H1 (cell line): Measurements from ENCODE around the gene ANKRD11. TPM values are rescaled to one million over a fixed set of nuclear protein-coding genes. Genes with fewer than 3 reads are reported as not detected.

Experiments used
- CTCF ChIA-PET: fragments of 300-600 bp; sonication (Branson Sonifier 250); formaldehyde crosslinking; loops from one replicate; lab custom pipeline; 2021; ENCODE audit not compliant: partially characterized antibody; lab: Charles Lee
- POLR2A ChIA-PET: fragments of 300-600 bp; sonication (Branson Sonifier 250); formaldehyde crosslinking; loops from one replicate; lab custom pipeline; 2021; ENCODE audit warnings: inconsistent platforms; ENCODE audit not compliant: partially characterized antibody; lab: Charles Lee
- DNase-seq, 2 experiments: peaks; one replicate each; pipeline versions ENCODE4 v3.0.0 to v3.0.0-alpha.2; 2010 to 2022; ENCODE audit warnings: low spot score in 2 of 2, low read depth in 1 of 2, mixed read lengths in 1 of 2
- FAIRE-seq: peaks from 2 replicates; lab custom pipeline; 2011; peaks lifted over from hg19 to GRCh38; lab: Jason Lieb, UNC
- H2AFZ ChIP-seq: 2 replicates; pipeline ENCODE4 v1.8.1; 2012; ENCODE audit warnings: low read length, inconsistent platforms
- H2AK5ac ChIP-seq: 2 replicates; pipeline ENCODE4 v1.6.1; 2013; ENCODE audit warnings: low read depth, low read length
- H2BK120ac ChIP-seq: replicated peaks from 2 replicates; pipeline ENCODE3; 2013; ENCODE audit warnings: low read depth, low read length, inconsistent platforms
- H2BK12ac ChIP-seq: 2 replicates; pipeline ENCODE4 v1.6.1; 2013; ENCODE audit warnings: low read depth, low read length
- H2BK15ac ChIP-seq: 2 replicates; pipeline ENCODE4 v1.6.1; 2013; ENCODE audit warnings: low read length
- H2BK20ac ChIP-seq: 2 replicates; pipeline ENCODE4 v1.6.1; 2013; ENCODE audit warnings: low read length
- H2BK5ac ChIP-seq: 2 replicates; pipeline ENCODE4 v1.6.1; 2013; ENCODE audit warnings: low read depth, low read length
- H3K14ac ChIP-seq: 2 replicates; pipeline ENCODE4 v1.6.1; 2013; ENCODE audit warnings: inconsistent platforms; ENCODE audit not compliant: insufficient read length
- H3K18ac ChIP-seq: 2 replicates; pipeline ENCODE4 v1.6.1; 2013; ENCODE audit warnings: low read length; ENCODE audit errors: extremely low read depth
- H3K23ac ChIP-seq: 2 replicates; pipeline ENCODE4 v1.6.1; 2013; ENCODE audit warnings: inconsistent platforms; ENCODE audit not compliant: insufficient read length
- H3K23me2 ChIP-seq: 2 replicates; pipeline ENCODE4 v1.6.1; 2013; ENCODE audit warnings: low read depth, low read length
- H3K27ac ChIP-seq: 2 replicates; pipeline ENCODE4 v1.6.1; 2011; ENCODE audit warnings: low read depth, low read length, inconsistent platforms
- H3K27me3 ChIP-seq, 4 experiments: replicated peaks in 1 of 4; 1 replicate in 1 of 4; 2 replicates in 3 of 4; pipeline versions ENCODE4 v1.6.1 to v1.8.1; 2011 to 2013; ENCODE audit warnings: low read length in 3 of 4, mild to moderate bottlenecking in 3 of 4, inconsistent platforms in 2 of 4, mixed read lengths in 2 of 4, moderate library complexity in 1 of 4; ENCODE audit not compliant: control insufficient read depth in 3 of 4, insufficient read depth in 3 of 4; ENCODE audit errors: extremely low read depth in 1 of 4
- H3K36me3 ChIP-seq, 4 experiments: 2 replicates each; pipeline versions ENCODE4 v1.6.1 to v1.8.1; 2011 to 2013; ENCODE audit warnings: mild to moderate bottlenecking in 4 of 4, low read length in 3 of 4, moderate library complexity in 2 of 4, control low read depth in 1 of 4, inconsistent platforms in 1 of 4; ENCODE audit not compliant: insufficient read depth in 4 of 4, control insufficient read depth in 2 of 4
- H3K4ac ChIP-seq: replicated peaks from 2 replicates; pipeline ENCODE3; 2013; ENCODE audit warnings: low read length, low read depth, mixed read lengths, inconsistent platforms; ENCODE audit not compliant: insufficient read length
- H3K4me1 ChIP-seq, 4 experiments: replicated peaks in 1 of 4; 1 replicate in 1 of 4; 2 replicates in 3 of 4; pipeline versions ENCODE4 v1.6.1 to v1.8.1; 2011 to 2013; ENCODE audit warnings: low read length in 3 of 4, inconsistent platforms in 2 of 4, mixed read lengths in 1 of 4; ENCODE audit not compliant: insufficient read depth in 4 of 4, control insufficient read depth in 3 of 4
- H3K4me2 ChIP-seq, 2 experiments: 2 replicates each; pipeline versions ENCODE4 v1.6.1 to v1.8.1; 2011 to 2013; ENCODE audit warnings: low read depth in 2 of 2, low read length in 2 of 2, control low read depth in 1 of 2, inconsistent platforms in 1 of 2, mild to moderate bottlenecking in 1 of 2; ENCODE audit not compliant: insufficient read depth in 1 of 2
- H3K4me3 ChIP-seq, 4 experiments: fragments of 200-600, 300-600 bp in 1 of 4; sonication (generic), shearing (Covaris generic), sonication (Bioruptor Twin) in 1 of 4; 2 replicates each; pipeline versions ENCODE4 v1.5.1 to v1.8.1; 2011 to 2016; ENCODE audit warnings: low read length in 4 of 4, low read depth in 3 of 4, control low read depth in 2 of 4, inconsistent platforms in 2 of 4, mild to moderate bottlenecking in 2 of 4, mixed read lengths in 1 of 4, moderate library complexity in 1 of 4; ENCODE audit not compliant: insufficient read depth in 2 of 4; ENCODE audit errors: extremely low read depth in 1 of 4
- H3K56ac ChIP-seq: replicated peaks from 2 replicates; pipeline ENCODE3; 2013; ENCODE audit warnings: low read depth, mild to moderate bottlenecking, mixed read lengths, low read length, inconsistent platforms; ENCODE audit not compliant: insufficient read length
- H3K79me1 ChIP-seq: 2 replicates; pipeline ENCODE4 v1.6.1; 2013; ENCODE audit warnings: low read depth, low read length, control low read depth
- H3K79me2 ChIP-seq, 2 experiments: 2 replicates each; pipeline versions ENCODE4 v1.6.1 to v1.8.1; 2012 to 2013; ENCODE audit warnings: low read length in 2 of 2, mild to moderate bottlenecking in 2 of 2, inconsistent platforms in 1 of 2; ENCODE audit not compliant: insufficient read depth in 2 of 2, control insufficient read depth in 1 of 2
- H3K9ac ChIP-seq, 4 experiments: replicated peaks in 1 of 4; 1 replicate in 1 of 4; 2 replicates in 3 of 4; pipeline versions ENCODE4 v1.6.1 to v1.8.1; 2011 to 2013; ENCODE audit warnings: low read depth in 3 of 4, low read length in 3 of 4, control low read depth in 2 of 4, mild to moderate bottlenecking in 2 of 4, moderate library complexity in 2 of 4, inconsistent platforms in 1 of 4; ENCODE audit errors: extremely low read depth in 1 of 4
- H3K9me3 ChIP-seq, 2 experiments: 2 replicates each; pipeline versions ENCODE4 v1.6.1 to v1.8.1; 2012 to 2013; ENCODE audit warnings: mild to moderate bottlenecking in 2 of 2, moderate library complexity in 2 of 2, control low read depth in 1 of 2, inconsistent platforms in 1 of 2, low read depth in 1 of 2, low read length in 1 of 2, mixed read lengths in 1 of 2; ENCODE audit not compliant: insufficient read depth in 2 of 2
- H4K20me1 ChIP-seq, 2 experiments: replicated peaks in 1 of 2; 2 replicates each; pipeline versions ENCODE3 to v1.8.1; 2011 to 2013; ENCODE audit warnings: inconsistent platforms in 2 of 2, low read length in 2 of 2, mild to moderate bottlenecking in 1 of 2; ENCODE audit not compliant: insufficient read depth in 2 of 2, control insufficient read depth in 1 of 2
- H4K5ac ChIP-seq: 2 replicates; pipeline ENCODE4 v1.6.1; 2013; ENCODE audit warnings: low read length, low read depth, mixed read lengths, inconsistent platforms; ENCODE audit not compliant: insufficient read length
- H4K8ac ChIP-seq: 2 replicates; pipeline ENCODE4 v1.8.0; 2013; ENCODE audit warnings: mild to moderate bottlenecking, moderate library complexity, low read length, inconsistent platforms; ENCODE audit not compliant: insufficient read depth; ENCODE audit errors: extremely low read depth
- H4K91ac ChIP-seq: replicated peaks from 2 replicates; pipeline ENCODE3; 2013; ENCODE audit warnings: low read length, mixed read lengths, inconsistent platforms; ENCODE audit not compliant: insufficient read length
- BACH1 ChIP-seq: IDR thresholded peaks from 2 replicates; pipeline ENCODE4 v1.6.1; 2012; ENCODE audit warnings: low read length, improper control_type of control experiment
- CBX8 ChIP-seq: fragments of 300-800, 300-1000 bp; sonication (generic); IDR thresholded peaks from 2 replicates; pipeline ENCODE4 v1.7.1; 2016; ENCODE audit warnings: low read depth, low read length, borderline replicate concordance
- CREB1 ChIP-seq: IDR thresholded peaks from 2 replicates; pipeline ENCODE4 v1.6.1; 2012; ENCODE audit warnings: inconsistent platforms
- GABPA ChIP-seq: IDR thresholded peaks from 2 replicates; pipeline ENCODE4 v1.6.1; 2011; ENCODE audit warnings: mild to moderate bottlenecking, low read length, moderate library complexity, borderline replicate concordance; ENCODE audit not compliant: insufficient read depth
- HDAC2 ChIP-seq, 2 experiments: fragments of 300-600 bp in 1 of 2; sonication (generic) in 1 of 2; IDR thresholded peaks; 2 replicates each; pipeline ENCODE4 v1.6.1; 2011 to 2012; ENCODE audit warnings: low read depth in 2 of 2, low read length in 2 of 2, mild to moderate bottlenecking in 2 of 2, moderate library complexity in 2 of 2, borderline replicate concordance in 1 of 2, inconsistent platforms in 1 of 2
- JUN ChIP-seq: IDR thresholded peaks from 2 replicates; pipeline ENCODE4 v1.6.1; 2011; ENCODE audit warnings: low read depth, mild to moderate bottlenecking, improper control_type of control experiment, low read length
- KDM1A ChIP-seq: fragments of 200-600, 300-600 bp; sonication (generic); IDR thresholded peaks from 2 replicates; pipeline ENCODE4 v1.7.1; 2016; ENCODE audit warnings: mild to moderate bottlenecking, low read length, borderline replicate concordance
- RXRA ChIP-seq: IDR thresholded peaks from 2 replicates; pipeline ENCODE4 v1.6.1; 2011; ENCODE audit warnings: low read depth, mild to moderate bottlenecking, low read length, moderate library complexity; ENCODE audit not compliant: insufficient read depth
- SAP30 ChIP-seq: fragments of 300-600 bp; sonication (generic); IDR thresholded peaks from 2 replicates; pipeline ENCODE4 v1.7.1; 2012; ENCODE audit warnings: low read length, moderate library complexity, mild to moderate bottlenecking, inconsistent platforms; ENCODE audit not compliant: insufficient read depth, insufficient replicate concordance
- SP1 ChIP-seq: IDR thresholded peaks from 2 replicates; pipeline ENCODE4 v1.6.1; 2011; ENCODE audit warnings: low read depth, low read length
- SUZ12 ChIP-seq: fragments of 200-600 bp; sonication (generic); IDR thresholded peaks from 2 replicates; pipeline ENCODE4 v1.6.1; 2012; ENCODE audit warnings: mild to moderate bottlenecking, inconsistent platforms, low read length, moderate library complexity, mixed read lengths
- whole genome bisulfite sequencing, 2 experiments: shearing (Covaris generic) in 1 of 2; methylation state at CpG; one replicate each; pipeline versions ENCODE4 v1.1.6 to v1.1.7; 2013 to 2015; ENCODE audit warnings: low lambda C conversion rate in 2 of 2, mixed read lengths in 2 of 2, inconsistent platforms in 1 of 2, low coverage in 1 of 2, missing lambda C conversion rate in 1 of 2; ENCODE audit not compliant: insufficient replicate concordance in 2 of 2, insufficient coverage in 1 of 2, insufficient read length in 1 of 2; ENCODE audit errors: extremely low coverage in 1 of 2, missing lambda C conversion rate in 1 of 2; 5-methylcytosine and 5-hydroxymethylcytosine counted together
- polyA plus RNA-seq, 7 experiments: library from polyadenylated mRNA; depleted of rRNA in 3 of 7; stranded (reverse) in 5 of 7; unstranded in 2 of 7; fragments of >200 nt in 5 of 7; fragments of 200-250 nt in 2 of 7; gene quantifications; 1 replicate in 5 of 7; 2 replicates in 1 of 7; 4 replicates in 1 of 7; pipeline versions ENCODE4 v1.2.1 to v1.2.3, GENCODE V29; 2011 to 2013; ENCODE audit warnings: missing spikeins in 2 of 7, mixed read lengths in 2 of 7
- total RNA-seq: library from RNA; stranded (reverse); fragmentation: NEBNext Ultra II Directional; extraction: Animal tissue kit (Norgen Biotek cat#: 25700); gene quantifications from 2 replicates; pipeline ENCODE4 v1.2.1, GENCODE V29; 2021
- TF ChIP-seq, protein P1 (sequence below): IDR thresholded peaks from 2 replicates; pipeline ENCODE4 v1.6.1; 2011; ENCODE audit warnings: low read depth, mild to moderate bottlenecking, low read length; ENCODE audit not compliant: insufficient read depth
- TF ChIP-seq, protein P2 (sequence below): IDR thresholded peaks from 2 replicates; pipeline ENCODE4 v1.6.1; 2012; ENCODE audit warnings: inconsistent platforms

Gene ANKRD11
- total and polyA plus RNA-seq, 2 of the 8 experiments (the other 6 are each of a cell fraction or from before 2014, with no cell fraction given) = 46.5 to 142 TPM

DNA sequence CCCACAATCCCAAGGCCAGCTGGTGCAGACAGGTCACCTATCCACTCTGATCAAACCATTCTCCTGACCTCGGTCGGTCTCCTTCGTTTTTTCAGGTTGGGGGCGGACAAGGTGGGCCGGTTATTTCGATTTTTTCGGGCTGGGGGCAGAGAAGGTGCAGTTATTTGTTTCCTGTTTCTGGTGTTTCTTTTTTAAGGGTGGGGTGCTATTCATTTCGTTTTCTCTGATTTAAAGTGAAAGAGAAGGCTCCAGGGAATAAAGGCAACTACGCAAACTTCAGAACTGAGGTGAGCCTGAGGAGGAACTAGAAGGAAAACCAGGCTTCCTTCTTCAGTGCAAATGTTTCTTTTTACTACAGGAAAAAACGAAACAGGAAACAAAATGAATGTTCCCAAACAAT lies 64.8 kb downstream of the ANKRD11 start:
- no peak overlapping the region for H4K5ac ChIP-seq
- H3K36me3 ChIP-seq = no peaks in the 10 kb centered on the region
- H3K14ac ChIP-seq = no peak overlapping the region
- no peak overlapping the region for H2BK5ac ChIP-seq
- no peak overlapping the region for H2AK5ac ChIP-seq
- ChIA-PET POLR2A (interaction anchor here (1.0 to 1.8 kb wide), 3 partner anchors 8 to 63 kb away, joined by 3 to 7 read pairs (median 4); no protein-coding TSS in a partner anchor), CTCF (interaction anchor here (0.8 to 2.3 kb wide), 14 partner anchors 10 to 102 kb away, joined by 3 to 12 read pairs (median 4); no protein-coding TSS in a partner anchor)
- H2AFZ ChIP-seq = no peak overlapping the region
- H3K18ac ChIP-seq = no peak overlapping the region
- no peak overlapping the region for H2BK15ac ChIP-seq
- H2BK120ac ChIP-seq = no peak overlapping the region
- peaks cover 33% of the 10 kb centered on the region for H3K79me1 ChIP-seq
- H3K4ac ChIP-seq = no peak overlapping the region
- no peaks in the 10 kb centered on the region for H3K23me2 ChIP-seq
- peaks cover 6 to 30% (median 17%) of the 10 kb centered on the region in 4 experiments; a peak in 6 of 7 replicates for H3K4me1 ChIP-seq
- no peak overlapping the region for H3K56ac ChIP-seq
- H2BK20ac ChIP-seq = no peak overlapping the region
- no peak overlapping the region for H3K4me3 ChIP-seq
- FAIRE-seq (no peak), DNase-seq (no peak)
- H4K20me1 ChIP-seq = peaks cover 42 to 51% of the 10 kb centered on the region in 2 experiments
- WGBS, 2 experiments = 71% methylated on average over 10 of the region's 10 CpGs; no CpG with 5 or more reads in 1 of the 2 experiments
- H3K23ac ChIP-seq = no peak overlapping the region
- H4K91ac ChIP-seq = no peak overlapping the region
- no peak overlapping the region for H3K9ac ChIP-seq
- H3K9me3 ChIP-seq = no peaks in the 10 kb centered on the region
- no peak overlapping the region for H3K4me2 ChIP-seq
- H3K79me2 ChIP-seq = peaks cover 43 to 86% of the 10 kb centered on the region in 2 experiments
- H2BK12ac ChIP-seq = no peak overlapping the region
- H4K8ac ChIP-seq = no peak overlapping the region
- H3K27ac ChIP-seq = no peak overlapping the region
- H3K27me3 ChIP-seq = no peaks in the 10 kb centered on the region
- no peak for TF ChIP-seq CREB1
- TF ChIP-seq SP1 = no peak
- TF ChIP-seq, protein P1, sequence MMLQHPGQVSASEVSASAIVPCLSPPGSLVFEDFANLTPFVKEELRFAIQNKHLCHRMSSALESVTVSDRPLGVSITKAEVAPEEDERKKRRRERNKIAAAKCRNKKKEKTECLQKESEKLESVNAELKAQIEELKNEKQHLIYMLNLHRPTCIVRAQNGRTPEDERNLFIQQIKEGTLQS = no peak
- TF ChIP-seq KDM1A = no peak
- TF ChIP-seq CBX8 = no peak
- TF ChIP-seq RXRA = no peak
- no peak for TF ChIP-seq SAP30
- TF ChIP-seq HDAC2 (IDR thresholded peaks at IDR 0.05; ENCODE audit: borderline replicate concordance in 1 of 2, low read depth in 2 of 2, low read length in 2 of 2) = no peak
- no peak for TF ChIP-seq JUN
- TF ChIP-seq, protein P2, sequence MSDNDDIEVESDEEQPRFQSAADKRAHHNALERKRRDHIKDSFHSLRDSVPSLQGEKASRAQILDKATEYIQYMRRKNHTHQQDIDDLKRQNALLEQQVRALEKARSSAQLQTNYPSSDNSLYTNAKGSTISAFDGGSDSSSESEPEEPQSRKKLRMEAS = no peak
- TF ChIP-seq GABPA = no peak
- TF ChIP-seq SUZ12 = no peak
- TF ChIP-seq BACH1 = no peak
